Stomach (tissue), 4 donors: ENCODE data around the gene RNPS1.

Source experiments
- CTCF ChIP-seq, 7 experiments: fragments of 450-650 bp in 4 of 7; fragments of 200-600 bp in 3 of 7; sonication (generic) in 3 of 7; IDR thresholded peaks; one replicate each; pipeline ENCODE4 v1.5.1; 2016 to 2019; ENCODE audit warnings: antibody characterized with exemption in 7 of 7, control low read depth in 2 of 7, mild to moderate bottlenecking in 1 of 7
- POLR2AphosphoS5 ChIP-seq, 3 donors: sonication (generic); formaldehyde crosslinking; IDR thresholded peaks; one replicate each; pipeline ENCODE4 v1.6.1; 2016; ENCODE audit warnings: antibody characterized with exemption in 3 of 3

GRCh38 chr16:2278956-2279800, 11.3 kb upstream of the RNPS1 start:
- TF ChIP-seq POLR2AphosphoS5 (IDR thresholded peaks at IDR 0.05) = no peak
- TF ChIP-seq CTCF (IDR thresholded peaks at IDR 0.05) = no peak
